ENCODE results near the gene HIPK2. TPM values are rescaled to one million over a fixed set of nuclear protein-coding genes. Genes with fewer than 3 reads are reported as not detected.
A peak's percentile ranks its signal among the peaks of the same experiment; 100 is the strongest.

The HIPK2 gene
- total RNA-seq, 3 donors from 2014 or later (not counting 1 experiment from before 2014, with no cell fraction given): 127 to 145 (median 144) TPM

GRCh38 chr7:139591550-139592195, 186.1 kb downstream of the HIPK2 start:
- H3K9me3 Mint-ChIP-seq: no peaks in the 10 kb centered on the region
- peaks cover 40% of the 10 kb centered on the region for H3K36me3 Mint-ChIP-seq
- H3K4me1 ChIP-seq (ENCODE audit: control insufficient read depth, insufficient read depth, low read length): no peaks in the 10 kb centered on the region
- ATAC-seq: no peak
- TF ChIP-seq CTCF (IDR thresholded peaks at IDR 0.05): no peak
- no peaks in the 10 kb centered on the region for H3K27me3 ChIP-seq (ENCODE audit: control insufficient read depth, insufficient read depth, low read length)
- H3K27ac ChIP-seq (ENCODE audit: low read length): no peak overlapping the region
- DNase-seq: no peak
- no peaks in the 10 kb centered on the region for H3K27me3 Mint-ChIP-seq (ENCODE audit: low read depth in 2 of 2)
- H3K27ac Mint-ChIP-seq: peak overlapping the region; percentile 31 to 72
- intact Hi-C loops (cut with micrococcal nuclease): no loop called here
- no peaks in the 10 kb centered on the region for H3K9me3 ChIP-seq (ENCODE audit: control insufficient read depth, insufficient read depth, low read length)
- no peak overlapping the region for H3K4me3 Mint-ChIP-seq
- peaks cover 62% of the 10 kb centered on the region for H3K36me3 ChIP-seq (ENCODE audit: control insufficient read depth, insufficient read depth, low read length)
- 96% methylated on average over 1 of the region's 3 CpGs for WGBS (ENCODE audit: insufficient coverage)
- peaks cover 0 to 10% of the 10 kb centered on the region in 2 donors for H3K4me1 Mint-ChIP-seq
- H3K4me3 ChIP-seq (ENCODE audit: low read length): no peak overlapping the region

- Histone ChIP-seq H3K27me3 (ENCODE audit: control insufficient read depth, insufficient read depth, low read length) (no peaks in the 10 kb centered on the region), H3K36me3 (ENCODE audit: control insufficient read depth, insufficient read depth, low read length) (peaks cover 54% of the 10 kb centered on the region), H3K27ac (ENCODE audit: low read length) (no peak overlapping the region), H3K4me1 (ENCODE audit: control insufficient read depth, insufficient read depth, low read length) (peaks cover 2% of the 10 kb centered on the region), H3K9me3 (ENCODE audit: control insufficient read depth, insufficient read depth, low read length) (no peaks in the 10 kb centered on the region), H3K4me3 (ENCODE audit: low read length) (no peak overlapping the region)
- Mint-ChIP-seq H3K4me1 (peaks cover 0 to 9% of the 10 kb centered on the region in 2 donors), H3K9me3 (no peaks in the 10 kb centered on the region), H3K27ac (peak overlapping the region; percentile 54 to 72), H3K27me3 (ENCODE audit: low read depth in 2 of 2) (no peaks in the 10 kb centered on the region), H3K36me3 (peaks cover 23% of the 10 kb centered on the region), H3K4me3 (no peak overlapping the region)
- intact Hi-C loops (cut with micrococcal nuclease): no loop called here
- ATAC-seq: no peak
- no peak for DNase-seq
- TF ChIP-seq CTCF (IDR thresholded peaks at IDR 0.05): no peak
- WGBS (ENCODE audit: insufficient coverage): 94% methylated on average over 1 of the region's 1 CpG
Measured at GRCh38 chr7:139589474-139589873, 188.3 kb downstream of the HIPK2 start.

GRCh38 chr7:139588632-139589031, 189.2 kb downstream of the HIPK2 start:
- Histone ChIP-seq H3K36me3 (ENCODE audit: control insufficient read depth, insufficient read depth, low read length) (peaks cover 53% of the 10 kb centered on the region), H3K4me1 (ENCODE audit: control insufficient read depth, insufficient read depth, low read length) (peaks cover 9% of the 10 kb centered on the region), H3K9me3 (ENCODE audit: control insufficient read depth, insufficient read depth, low read length) (no peaks in the 10 kb centered on the region), H3K27ac (ENCODE audit: low read length) (no peak overlapping the region), H3K4me3 (ENCODE audit: low read length) (no peak overlapping the region), H3K27me3 (ENCODE audit: control insufficient read depth, insufficient read depth, low read length) (no peaks in the 10 kb centered on the region)
- no peak for TF ChIP-seq CTCF (IDR thresholded peaks at IDR 0.05)
- Mint-ChIP-seq H3K4me1 (peaks cover 6 to 15% of the 10 kb centered on the region in 2 donors), H3K27ac (peak overlapping the region; percentile 61 to 72), H3K27me3 (ENCODE audit: low read depth in 2 of 2) (no peaks in the 10 kb centered on the region), H3K4me3 (no peak overlapping the region), H3K36me3 (peaks cover 15% of the 10 kb centered on the region), H3K9me3 (no peaks in the 10 kb centered on the region)
- WGBS (ENCODE audit: insufficient coverage): 76% methylated on average over 7 of the region's 7 CpGs
- ATAC-seq: no peak
- DNase-seq: no peak
- intact Hi-C loops (cut with micrococcal nuclease): no loop called here

GRCh38 chr7:139587535-139587934, 190.3 kb downstream of the HIPK2 start:
- no peaks in the 10 kb centered on the region for H3K27me3 Mint-ChIP-seq (ENCODE audit: low read depth in 2 of 2)
- Histone ChIP-seq H3K27me3 (ENCODE audit: control insufficient read depth, insufficient read depth, low read length) (no peaks in the 10 kb centered on the region), H3K4me3 (ENCODE audit: low read length) (no peak overlapping the region), H3K36me3 (ENCODE audit: control insufficient read depth, insufficient read depth, low read length) (peaks cover 55% of the 10 kb centered on the region), H3K9me3 (ENCODE audit: control insufficient read depth, insufficient read depth, low read length) (no peaks in the 10 kb centered on the region), H3K27ac (ENCODE audit: low read length) (no peak overlapping the region), H3K4me1 (ENCODE audit: control insufficient read depth, insufficient read depth, low read length) (peaks cover 20% of the 10 kb centered on the region)
- H3K27ac Mint-ChIP-seq: no peak overlapping the region
- H3K36me3 Mint-ChIP-seq: peaks cover 15% of the 10 kb centered on the region
- TF ChIP-seq CTCF (IDR thresholded peaks at IDR 0.05): no peak
- ATAC-seq (no peak), DNase-seq (no peak)
- H3K4me1 Mint-ChIP-seq: peaks cover 14 to 26% of the 10 kb centered on the region in 2 donors
- H3K4me3 Mint-ChIP-seq: no peak overlapping the region
- no peaks in the 10 kb centered on the region for H3K9me3 Mint-ChIP-seq
- WGBS (ENCODE audit: insufficient coverage): 97% methylated on average over 5 of the region's 7 CpGs
- intact Hi-C loops (cut with micrococcal nuclease): no loop called here

Measured in natural killer cell (primary cell).